HG02642 (cell line): ENCODE results near the gene JMJD8.
A peak's percentile ranks its signal among the peaks of the same experiment; 100 is the strongest.
"Not testable (repeated sequence)": the region's sequence is repeated elsewhere in the genome, so short reads cannot be mapped to it uniquely, and the experiment has no call there.

Experiments
- ATAC-seq: cut with Tn5 transposase; IDR thresholded peaks from one replicate; pipeline ENCODE4 v1.9.1; 2021; ENCODE audit warnings: mild to moderate bottlenecking; ENCODE audit not compliant: unreplicated experiment, poor library complexity

The JMJD8 gene

GRCh38 chr16:722835-723633 is 38.9 kb upstream of the JMJD8 start:
- no peak for ATAC-seq

- ATAC-seq, result no peak
Observed at GRCh38 chr16:721765-722540, 37.8 kb upstream of the JMJD8 start.

- ATAC-seq, result peak; percentile 73
Observed at GRCh38 chr16:720990-721764, 37.0 kb upstream of the JMJD8 start, which contains the start of gene ANTKMT. Gene ANTKMT (plus strand): TSS chr16:721146. CDS start chr16:721275, 129 bp downstream.

- ATAC-seq, result peak; percentile 22
Observed at GRCh38 chr16:720447-720989, 36.4 kb upstream of the JMJD8 start.

- ATAC-seq, result no peak
Observed at GRCh38 chr16:719815-720446, 35.8 kb upstream of the JMJD8 start.

DNA sequence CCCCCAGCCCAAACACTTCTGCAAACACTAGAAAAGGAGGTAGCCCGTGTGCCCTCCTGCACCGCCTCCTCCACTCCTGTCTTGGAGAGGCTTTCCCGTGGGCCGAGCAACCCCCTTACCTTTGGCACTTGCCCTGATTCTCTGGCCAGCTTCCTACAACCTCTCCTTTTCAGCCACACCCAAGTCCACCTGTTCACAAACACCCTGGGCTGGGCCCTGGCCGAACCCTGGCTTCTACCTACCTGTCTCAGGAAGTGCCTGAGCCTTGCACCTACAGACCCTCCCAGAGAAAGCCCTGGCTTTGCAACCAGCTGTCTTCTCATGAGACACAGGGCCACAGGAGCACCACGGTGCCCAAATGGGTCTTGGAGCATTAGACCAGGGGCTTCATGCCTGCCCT is 34.8 kb upstream of the JMJD8 start:
- no peak for ATAC-seq

GRCh38 chr16:718389-718788 is 34.3 kb upstream of the JMJD8 start:
- no peak for ATAC-seq

DNA sequence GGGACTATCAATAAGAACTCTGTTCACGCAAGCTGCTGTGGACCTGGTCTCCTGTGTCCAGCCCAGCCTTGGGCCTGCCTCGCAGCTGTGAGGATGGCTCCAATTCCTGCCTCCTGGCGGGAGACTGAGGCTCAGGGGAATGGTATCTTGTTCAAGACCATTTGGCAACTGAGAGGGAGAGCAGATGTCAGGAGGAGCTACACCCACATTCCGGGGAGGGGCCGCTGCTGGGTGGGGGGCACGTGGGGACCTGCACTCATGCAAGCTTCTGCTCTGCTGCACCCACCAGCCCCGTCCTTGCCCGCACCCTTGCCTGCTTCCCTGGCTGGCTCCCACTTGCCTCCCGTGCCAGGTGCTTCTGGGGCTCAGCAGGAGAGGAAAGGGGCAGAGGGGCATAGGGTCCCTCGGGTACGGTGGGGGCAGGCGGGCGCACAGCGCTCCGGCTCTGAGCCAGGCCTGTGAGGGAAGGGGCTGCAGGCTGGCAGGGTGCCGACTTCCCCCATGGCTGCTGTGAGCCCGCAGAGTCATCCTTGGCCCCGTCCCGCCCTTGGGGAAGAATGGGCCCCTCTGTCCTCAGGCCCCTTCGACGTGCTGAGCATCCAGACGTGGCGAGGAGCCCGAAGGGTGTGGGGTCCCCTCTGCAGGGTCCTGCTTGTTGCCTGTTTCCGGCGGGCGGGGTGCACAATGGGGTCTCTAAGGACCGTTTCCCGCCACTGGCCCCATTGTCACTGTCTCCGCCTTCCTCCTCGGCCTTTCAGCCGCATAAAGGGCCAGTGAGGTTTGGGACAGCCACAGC is 33.5 kb upstream of the JMJD8 start:
- no peak for ATAC-seq

DNA sequence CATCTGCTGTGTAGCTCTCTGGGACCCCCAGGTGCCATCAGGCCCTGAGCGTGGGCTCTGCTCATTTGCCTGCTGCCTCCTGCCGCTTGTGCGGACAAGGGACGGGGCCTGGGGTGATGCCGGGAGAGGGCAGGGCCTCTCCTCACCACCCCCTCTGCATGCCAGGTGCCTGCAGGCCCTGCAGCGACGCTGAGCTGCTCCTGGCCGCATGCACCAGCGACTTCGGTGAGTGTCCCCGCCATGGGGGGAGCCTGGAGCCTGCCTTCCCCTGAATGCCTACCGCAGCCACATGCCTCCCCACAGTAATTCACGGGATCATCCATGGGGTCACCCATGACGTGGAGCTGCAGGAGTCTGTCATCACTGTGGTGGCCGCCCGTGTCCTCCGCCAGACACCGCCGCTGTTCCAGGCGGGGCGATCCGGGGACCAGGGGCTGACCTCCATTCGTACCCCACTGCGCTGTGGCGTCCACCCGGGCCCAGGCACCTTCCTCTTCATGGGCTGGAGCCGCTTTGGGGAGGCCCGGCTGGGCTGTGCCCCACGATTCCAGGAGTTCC is 32.7 kb upstream of the JMJD8 start:
- no peak for ATAC-seq

GRCh38 chr16:716200-716568 is 32.0 kb upstream of the JMJD8 start:
- ATAC-seq, result no peak

- ATAC-seq, result peak; percentile 11
Observed at GRCh38 chr16:715477-716199, 31.5 kb upstream of the JMJD8 start.

GRCh38 chr16:714558-715476 is 30.7 kb upstream of the JMJD8 start, which contains the start of gene METRN:
Gene METRN (plus strand): TSS chr16:715118. CDS start chr16:715290, 172 bp downstream.
- ATAC-seq, result peak; percentile 69

GRCh38 chr16:714079-714478 is 29.9 kb upstream of the JMJD8 start:
- ATAC-seq, result no peak

DNA sequence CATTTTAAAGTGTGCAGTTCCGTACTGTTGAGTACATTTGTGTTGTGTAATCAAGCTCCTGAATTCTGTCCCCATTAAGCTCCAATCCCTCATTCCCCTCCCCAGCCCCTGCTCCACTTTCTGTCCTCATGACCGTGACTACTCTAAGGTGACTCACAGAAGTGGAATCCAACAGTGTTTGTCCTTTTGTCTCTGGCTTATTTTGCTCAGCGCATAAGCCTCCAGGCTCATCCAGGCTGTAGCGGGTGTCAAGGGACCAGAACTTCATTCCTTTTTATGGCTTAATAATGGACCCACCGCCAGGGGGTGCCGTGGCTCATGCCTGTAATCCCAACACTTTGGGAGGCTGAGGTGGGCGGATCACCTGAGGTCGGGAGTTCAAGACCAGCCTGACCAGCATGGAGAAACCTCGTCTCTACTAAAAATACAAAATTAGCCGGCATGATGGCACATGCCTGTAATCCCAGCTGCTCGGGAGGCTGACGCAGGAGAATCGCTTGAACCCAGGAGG is 28.7 kb upstream of the JMJD8 start:
- ATAC-seq, result not testable (repeated sequence)

GRCh38 chr16:711548-712320 is 27.6 kb upstream of the JMJD8 start:
- ATAC-seq, result no peak

DNA sequence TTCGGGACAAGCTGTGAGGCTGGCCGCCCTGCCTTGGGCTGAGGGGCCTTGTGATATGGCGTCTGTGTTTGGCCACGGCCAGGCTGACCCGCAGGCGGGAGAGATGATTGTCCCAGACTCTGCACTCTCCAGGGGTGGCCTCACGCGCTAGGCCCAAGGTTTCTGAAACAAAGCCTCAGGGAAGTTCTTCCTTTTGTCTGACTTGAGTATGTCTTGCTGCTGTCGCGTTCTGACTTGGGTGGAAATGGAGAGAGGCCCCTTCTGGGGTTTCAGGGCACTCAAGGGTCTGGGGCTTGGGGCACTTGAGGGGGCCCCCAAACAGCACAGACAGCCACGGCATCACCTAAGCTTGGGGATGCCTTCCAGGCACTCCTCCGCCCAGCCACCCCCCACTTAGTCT is 26.9 kb upstream of the JMJD8 start:
- no peak for ATAC-seq
